Measurements from ENCODE around the gene DISC1.

- TF ChIP-seq EZH2 (IDR thresholded peaks at IDR 0.05; ENCODE audit: borderline replicate concordance, low read length): no peak
- no peak for TF ChIP-seq CTCF (IDR thresholded peaks at IDR 0.05; ENCODE audit: low read length)
Observed at GRCh38 chr1:231618609-231619256, 7.9 kb upstream of the DISC1 start.

Data from OCI-LY1 (cell line).